SK-N-SH (cell line): ENCODE results near the gene CMC2. TPM values are rescaled to one million over a fixed set of nuclear protein-coding genes. Genes with fewer than 3 reads are reported as not detected.
A peak's percentile ranks its signal among the peaks of the same experiment; 100 is the strongest.

Experiments
- CTCF ChIA-PET: fragments of 300-600, 350-600 bp; formaldehyde crosslinking; extraction: SDS; loops from one replicate; lab custom pipeline; 2021; lab: Yijun Ruan, JAX
- POLR2A ChIA-PET: fragments of 350-600 bp; sonication (Branson Sonifier 250); formaldehyde crosslinking; extraction: SDS; loops from one replicate; lab custom pipeline; 2020; ENCODE audit warnings: antibody characterized with exemption, inconsistent platforms; lab: Yijun Ruan, JAX
- DNase-seq: peaks from one replicate; pipeline ENCODE4 v3.0.0; 2012
- H2AFZ ChIP-seq: fragments of 200-600 bp; sonication (generic); 2 replicates; pipeline ENCODE4 v1.8.1; 2016; ENCODE audit warnings: antibody characterized with exemption, mild to moderate bottlenecking, low read depth
- H3F3A ChIP-seq: fragments of 200-600 bp; sonication (generic); replicated peaks from 2 replicates; pipeline ENCODE3; 2016; ENCODE audit warnings: antibody characterized with exemption, mild to moderate bottlenecking; ENCODE audit not compliant: insufficient read depth
- H3K27ac ChIP-seq, 2 experiments: fragments of 200-500 bp in 1 of 2; fragments of 200-600 bp in 1 of 2; sonication (Bioruptor generic) in 1 of 2; sonication (generic), shearing (Covaris generic) in 1 of 2; 2 replicates each; pipeline versions ENCODE4 v1.5.1 to v1.6.1; 2014 to 2016; ENCODE audit warnings: low read depth in 2 of 2, inconsistent platforms in 1 of 2, low read length in 1 of 2, mild to moderate bottlenecking in 1 of 2, mixed read lengths in 1 of 2
- H3K27me3 ChIP-seq: fragments of 200-600 bp; sonication (generic), shearing (Covaris generic); 2 replicates; pipeline ENCODE4 v1.6.1; 2016; ENCODE audit warnings: mixed run types; ENCODE audit not compliant: insufficient read depth
- H3K36me3 ChIP-seq, 2 experiments: fragments of 200-500 bp in 1 of 2; fragments of 200-600 bp in 1 of 2; sonication (Bioruptor generic) in 1 of 2; sonication (generic) in 1 of 2; replicated peaks in 1 of 2; 2 replicates each; pipeline versions ENCODE3 to v1.5.1; 2014 to 2016; ENCODE audit warnings: low read length in 1 of 2, mild to moderate bottlenecking in 1 of 2; ENCODE audit not compliant: insufficient read depth in 2 of 2, control insufficient read depth in 1 of 2
- H3K4me1 ChIP-seq, 2 experiments: fragments of 200-500 bp in 1 of 2; fragments of 200-600 bp in 1 of 2; sonication (Bioruptor generic) in 1 of 2; sonication (generic), shearing (Covaris generic) in 1 of 2; 2 replicates each; pipeline versions ENCODE4 v1.5.1 to v1.6.1; 2014 to 2016; ENCODE audit warnings: low read depth in 1 of 2, low read length in 1 of 2, mixed run types in 1 of 2; ENCODE audit not compliant: insufficient read depth in 2 of 2, control insufficient read depth in 1 of 2
- H3K4me2 ChIP-seq: fragments of 200-600 bp; sonication (generic), shearing (Covaris generic); 2 replicates; pipeline ENCODE4 v1.6.1; 2017; ENCODE audit warnings: mixed run types
- H3K4me3 ChIP-seq, 2 experiments: fragments of 200-500 bp in 1 of 2; fragments of 200-600 bp in 1 of 2; sonication (Bioruptor generic) in 1 of 2; sonication (generic), shearing (Covaris generic) in 1 of 2; 2 replicates each; pipeline versions ENCODE4 v1.5.1 to v1.8.1; 2014 to 2016; ENCODE audit warnings: low read depth in 2 of 2, inconsistent platforms in 1 of 2, low read length in 1 of 2, mild to moderate bottlenecking in 1 of 2, mixed read lengths in 1 of 2, moderate library complexity in 1 of 2
- H3K79me2 ChIP-seq: fragments of 200-600 bp; sonication (generic); 2 replicates; pipeline ENCODE4 v1.8.1; 2017; ENCODE audit warnings: mild to moderate bottlenecking; ENCODE audit not compliant: insufficient read depth
- H3K9ac ChIP-seq: fragments of 200-600 bp; sonication (generic); 2 replicates; pipeline ENCODE4 v1.6.1; 2017; ENCODE audit warnings: mixed run types
- H3K9me2 ChIP-seq: fragments of 200-600 bp; sonication (generic); 2 replicates; pipeline ENCODE4 v1.6.1; 2017; ENCODE audit warnings: mixed run types
- H3K9me3 ChIP-seq: fragments of 200-600 bp; sonication (generic); 2 replicates; pipeline ENCODE4 v1.6.1; 2017; ENCODE audit warnings: mixed run types, mild to moderate bottlenecking, moderate library complexity
- H4K20me1 ChIP-seq: fragments of 200-600 bp; sonication (generic); 2 replicates; pipeline ENCODE4 v1.6.1; 2017; ENCODE audit warnings: mild to moderate bottlenecking, mixed run types; ENCODE audit not compliant: insufficient read depth
- ELF1 ChIP-seq: IDR thresholded peaks from 2 replicates; pipeline ENCODE4 v1.4.0; 2012
- EP300 ChIP-seq, 2 experiments: IDR thresholded peaks; 2 replicates each; pipeline versions ENCODE4 v1.4.0 to v1.6.1; 2012; ENCODE audit warnings: borderline replicate concordance in 1 of 2, low read depth in 1 of 2, low read length in 1 of 2
- EZH2phosphoT487 ChIP-seq: fragments of 200-600 bp; sonication (generic); IDR thresholded peaks from 2 replicates; pipeline ENCODE4 v1.6.1; 2017; ENCODE audit warnings: low read depth, mixed run types, mild to moderate bottlenecking, antibody characterized with exemption, moderate library complexity, borderline replicate concordance
- FOSL2 ChIP-seq: IDR thresholded peaks from 2 replicates; pipeline ENCODE4 v1.4.0; 2012; ENCODE audit warnings: low read depth, mild to moderate bottlenecking, moderate library complexity, borderline replicate concordance
- FOXJ3 ChIP-seq: sonication (generic); formaldehyde crosslinking; IDR thresholded peaks from 2 replicates; pipeline ENCODE4 v1.5.1; 2020; ENCODE audit warnings: mild to moderate bottlenecking, missing genetic modification reagents
- FOXM1 ChIP-seq: IDR thresholded peaks from 2 replicates; pipeline ENCODE4 v1.4.0; 2012; ENCODE audit warnings: low read depth, mild to moderate bottlenecking
- GABPA ChIP-seq: IDR thresholded peaks from 2 replicates; pipeline ENCODE4 v1.4.0; 2012; ENCODE audit warnings: low read depth, mild to moderate bottlenecking
- GATA2 ChIP-seq: sonication (generic); formaldehyde crosslinking; IDR thresholded peaks from 2 replicates; pipeline ENCODE4 v1.5.0; 2020; ENCODE audit warnings: mild to moderate bottlenecking, missing genetic modification reagents
- JUND ChIP-seq: IDR thresholded peaks from 2 replicates; pipeline ENCODE4 v1.4.0; 2012
- NFIC ChIP-seq: IDR thresholded peaks from 2 replicates; pipeline ENCODE4 v1.4.0; 2012; ENCODE audit warnings: borderline replicate concordance
- PBX3 ChIP-seq: IDR thresholded peaks from 2 replicates; pipeline ENCODE4; 2012
- POLR2AphosphoS5 ChIP-seq: IDR thresholded peaks from 2 replicates; pipeline ENCODE4 v1.6.1; 2012; ENCODE audit warnings: low read depth, low read length
- RXRA ChIP-seq: IDR thresholded peaks from 2 replicates; pipeline ENCODE4 v1.4.0; 2012; ENCODE audit warnings: low read depth, mild to moderate bottlenecking, borderline replicate concordance
- SMC3 ChIP-seq: IDR thresholded peaks from 2 replicates; pipeline ENCODE4 v1.6.1; 2012; ENCODE audit warnings: low read depth, low read length, improper control_type of control experiment
- TCF12 ChIP-seq: IDR thresholded peaks from 2 replicates; pipeline ENCODE4 v1.4.0; 2012
- TEAD4 ChIP-seq: IDR thresholded peaks from 2 replicates; pipeline ENCODE4 v1.4.0; 2012; ENCODE audit warnings: mild to moderate bottlenecking, borderline replicate concordance; ENCODE audit not compliant: insufficient read depth
- USF1 ChIP-seq: IDR thresholded peaks from 2 replicates; pipeline ENCODE4 v1.4.0; 2012; ENCODE audit warnings: low read depth, borderline replicate concordance
- YY1 ChIP-seq: IDR thresholded peaks from 2 replicates; pipeline ENCODE4 v1.4.0; 2012; ENCODE audit warnings: low read depth, mild to moderate bottlenecking
- WGBS: methylation state at CpG from one replicate; pipeline ENCODE4 v1.1.6; 2017; ENCODE audit warnings: low lambda C conversion rate; 5-methylcytosine and 5-hydroxymethylcytosine counted together
- polyA plus RNA-seq, 3 experiments: library from polyadenylated mRNA; depleted of rRNA; stranded (reverse); fragments of >200 nt; gene quantifications; 2 replicates each; pipeline ENCODE4 v1.2.3, GENCODE V29; 2012
- TF ChIP-seq, protein P1 (sequence below): fragments of 150-350 bp; IDR thresholded peaks from 2 replicates; pipeline ENCODE4 v1.6.1; 2017; ENCODE audit warnings: antibody characterized with exemption, low read length, low read depth, borderline replicate concordance

The CMC2 gene
- polyA plus RNA-seq, 1 of the 3 experiments (the other 2 are of a cell fraction): 135 TPM

GRCh38 chr16:81035398-81035974, 28.8 kb upstream of the CMC2 start, which contains the start of gene ATMIN (continued):
- TF ChIP-seq RXRA (no peak), FOXM1 (no peak), USF1 (no peak), GATA2 (no peak), YY1 (peak; percentile 62), TCF12 (no peak), GABPA (peak; percentile 70), FOSL2 (no peak), TEAD4 (no peak), PBX3 (no peak; the same call in 1 of the 2 replicates)

DNA sequence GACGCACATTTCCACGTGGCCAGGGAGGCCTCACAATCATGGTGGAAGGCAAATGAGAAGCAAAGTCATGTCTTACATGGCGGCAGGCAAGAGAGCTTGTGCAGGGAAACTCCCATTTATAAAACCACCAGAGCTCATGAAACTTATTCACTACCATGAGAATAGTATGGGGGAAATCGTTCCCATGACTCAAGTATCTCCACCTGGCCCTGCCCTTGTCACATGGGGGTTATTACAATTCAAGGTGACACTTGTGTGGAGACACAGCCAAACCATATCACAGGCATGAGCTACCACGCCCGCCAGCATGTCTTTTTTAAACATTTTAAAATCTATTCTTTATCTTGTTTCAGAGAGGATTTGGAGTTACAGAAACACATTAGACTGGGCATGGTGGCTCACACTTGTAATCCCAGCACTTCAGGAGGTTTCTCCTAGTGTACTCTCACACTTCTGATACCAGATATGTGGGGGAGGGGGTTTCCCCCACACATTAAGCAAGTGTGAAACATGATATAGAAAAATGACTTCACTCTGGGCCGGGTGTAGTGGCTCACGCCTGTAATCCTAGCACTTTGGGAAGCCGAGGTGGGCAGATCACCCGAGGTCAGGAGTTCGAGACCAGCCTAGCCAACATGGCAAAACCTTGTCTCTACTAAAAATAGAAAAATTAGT, 23.4 kb upstream of the CMC2 start:
- no peaks in the 10 kb centered on the region for H3K9me2 ChIP-seq
- H3K4me3 ChIP-seq: no peak overlapping the region
- POLR2A ChIA-PET: interaction anchor here (1.0 kb wide), 1 partner anchor 47 kb away, joined by 3 read pairs; the partner anchor contains the start of gene C16orf46
- no peak overlapping the region for H3K9ac ChIP-seq
- H3K36me3 ChIP-seq: peaks cover 14 to 17% of the 10 kb centered on the region in 2 experiments
- H3K9me3 ChIP-seq: no peaks in the 10 kb centered on the region
- H3K4me2 ChIP-seq: no peak overlapping the region
- H3K27me3 ChIP-seq: no peaks in the 10 kb centered on the region
- peaks cover 7% of the 10 kb centered on the region for H3F3A ChIP-seq
- DNase-seq: no peak
- no peaks in the 10 kb centered on the region for H4K20me1 ChIP-seq
- H3K27ac ChIP-seq: no peak overlapping the region
- TF ChIP-seq NFIC (no peak), FOSL2 (no peak), TEAD4 (no peak), FOXM1 (no peak), FOXJ3 (no peak), USF1 (no peak), SMC3 (no peak), JUND (no peak), ELF1 (no peak), POLR2AphosphoS5 (no peak), EZH2phosphoT487 (no peak), EP300 (IDR thresholded peaks at IDR 0.05; ENCODE audit: borderline replicate concordance in 1 of 2, low read depth in 1 of 2, low read length in 1 of 2) (no peak), GABPA (no peak)
- TF ChIP-seq, protein P1, sequence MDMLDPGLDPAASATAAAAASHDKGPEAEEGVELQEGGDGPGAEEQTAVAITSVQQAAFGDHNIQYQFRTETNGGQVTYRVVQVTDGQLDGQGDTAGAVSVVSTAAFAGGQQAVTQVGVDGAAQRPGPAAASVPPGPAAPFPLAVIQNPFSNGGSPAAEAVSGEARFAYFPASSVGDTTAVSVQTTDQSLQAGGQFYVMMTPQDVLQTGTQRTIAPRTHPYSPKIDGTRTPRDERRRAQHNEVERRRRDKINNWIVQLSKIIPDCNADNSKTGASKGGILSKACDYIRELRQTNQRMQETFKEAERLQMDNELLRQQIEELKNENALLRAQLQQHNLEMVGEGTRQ: no peak
- TF ChIP-seq, all 33 proteins: peak for 0
- WGBS: 91% methylated on average over 11 of the region's 11 CpGs
- Histone ChIP-seq H3K4me1 (no peaks in the 10 kb centered on the region), H2AFZ (no peak overlapping the region), H3K79me2 (no peaks in the 10 kb centered on the region)
- CTCF ChIA-PET: interaction anchor here (0.9 kb wide), 1 partner anchor 50 kb away, joined by 3 read pairs; no protein-coding TSS in a partner anchor
